Lower leg skin (tissue), 4 donors: ENCODE measurements around the gene MVK. TPM values are rescaled to one million over a fixed set of nuclear protein-coding genes. Genes with fewer than 3 reads are reported as not detected.
"Not testable (repeated sequence)": the region's sequence is repeated elsewhere in the genome, so short reads cannot be mapped to it uniquely, and the experiment has no call there.

Source experiments
- DNase-seq, 2 donors: peaks; one replicate each; pipeline ENCODE4 v3.0.0-alpha.2; 2019; ENCODE audit warnings: low spot score in 2 of 2
- H3K4me3 ChIP-seq: fragments of 200-600 bp; sonication (generic); 2 replicates; pipeline ENCODE4 v1.5.1; 2017; ENCODE audit warnings: mild to moderate bottlenecking, low read depth; ENCODE audit not compliant: poor library complexity, severe bottlenecking
- CTCF ChIP-seq, 3 donors: fragments of 450-650 bp; IDR thresholded peaks; one replicate each; pipeline ENCODE4 v1.5.1; 2016; ENCODE audit warnings: antibody characterized with exemption in 3 of 3, mild to moderate bottlenecking in 3 of 3, moderate library complexity in 2 of 3
- POLR2A ChIP-seq, 2 donors: fragments of 450-650 bp; IDR thresholded peaks; one replicate each; pipeline ENCODE4 v1.6.1; 2016 to 2017; ENCODE audit warnings: antibody characterized with exemption in 2 of 2, mild to moderate bottlenecking in 1 of 2, moderate library complexity in 1 of 2
- WGBS, 2 donors: methylation state at CpG; one replicate each; pipeline ENCODE4 v1.1.5; 2018; 5-methylcytosine and 5-hydroxymethylcytosine counted together
- intact Hi-C: fragments of 100-400 bp; cut with DNase I; formaldehyde crosslinking; loops from one replicate; pipeline ENCODE4 v1.15.0; 2023; ENCODE audit warnings: low total_unique reads
- total RNA-seq, 4 donors: library from RNA; depleted of rRNA; stranded (reverse); fragments of >200 nt; gene quantifications; one replicate each; pipeline ENCODE4 v1.1.0, GENCODE V29; 2016

MVK gene
- total RNA-seq, 4 donors from 2014 or later = 50.1 to 71.9 (median 61.9) TPM

DNA sequence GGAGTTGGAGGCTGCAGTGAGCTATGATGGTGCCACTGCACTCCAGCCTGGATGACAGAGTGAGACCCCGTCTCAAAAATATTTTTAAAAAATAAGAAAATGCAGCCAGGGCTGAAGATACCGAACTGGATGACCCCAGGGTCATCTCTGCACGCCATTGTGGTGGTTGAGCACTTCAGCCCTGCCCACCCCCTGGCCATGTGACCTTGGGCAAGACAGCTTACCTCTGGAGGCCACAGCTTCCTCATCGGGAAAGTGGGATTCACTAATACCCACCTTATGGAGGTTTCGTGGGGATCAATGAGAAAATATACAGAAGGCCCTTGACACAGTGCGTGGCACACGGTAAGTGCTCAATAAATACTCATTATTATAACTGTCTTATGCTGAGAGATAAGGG, 25.5 kb downstream of the MVK start:
- TF ChIP-seq CTCF (IDR thresholded peaks at IDR 0.05) = no peak
- no peak for TF ChIP-seq POLR2A (IDR thresholded peaks at IDR 0.05)
- WGBS, 2 donors = 82 to 87% methylated on average over 7 of the region's 7 CpGs
- DNase-seq = no peak
- no peak overlapping the region for H3K4me3 ChIP-seq
- intact Hi-C loops = loop anchor here (2.0 kb wide), 1 partner anchor 176 kb away; no protein-coding TSS in a partner anchor

DNA sequence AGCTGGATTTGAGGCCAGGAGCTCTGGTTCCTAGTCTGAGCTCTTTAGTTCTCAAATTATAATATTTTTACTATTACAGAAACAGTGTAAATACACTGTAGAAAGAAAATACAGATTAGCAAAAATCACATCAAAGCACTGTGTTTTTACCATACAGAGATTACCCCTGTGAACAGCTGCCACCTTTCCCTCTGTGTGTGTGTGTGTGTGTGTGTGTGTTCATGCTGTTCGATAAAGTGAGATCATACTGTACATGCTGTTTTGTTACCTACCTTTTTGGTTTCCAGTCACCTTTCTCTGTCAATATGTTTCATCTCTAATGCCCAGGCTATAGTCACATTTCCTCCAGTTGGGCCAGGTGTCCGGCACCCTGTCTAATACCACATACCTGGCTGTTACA, 26.9 kb downstream of the MVK start:
- H3K4me3 ChIP-seq = no peak overlapping the region
- DNase-seq = no peak
- intact Hi-C loops = no loop called here
- WGBS, 2 donors = 87 to 88% methylated on average over 2 of the region's 2 CpGs
- no peak for TF ChIP-seq POLR2A (IDR thresholded peaks at IDR 0.05)
- no peak for TF ChIP-seq CTCF (IDR thresholded peaks at IDR 0.05)

DNA sequence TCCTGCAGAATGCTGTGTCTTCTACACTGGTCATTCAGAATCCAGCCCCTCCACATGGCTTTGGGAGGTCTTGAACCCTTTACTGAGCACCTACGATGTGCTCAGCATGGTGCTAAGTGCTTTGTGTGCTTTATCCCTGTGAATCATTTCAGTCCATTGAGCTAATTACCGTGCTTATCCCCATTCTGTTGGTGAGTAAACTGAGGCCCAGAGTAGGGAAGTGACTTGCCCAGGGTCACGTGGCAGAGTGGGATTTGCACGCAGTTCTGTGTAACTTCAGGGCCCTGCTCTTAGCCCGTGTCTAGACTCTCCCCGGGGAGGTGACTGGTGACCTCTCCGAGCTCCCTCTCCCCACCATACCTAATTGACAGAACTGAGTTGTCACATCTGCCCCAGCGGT, 27.4 kb downstream of the MVK start:
- H3K4me3 ChIP-seq = no peak overlapping the region
- whole genome bisulfite sequencing, 2 donors = 95 to 96% methylated on average over 8 of the region's 8 CpGs
- TF ChIP-seq POLR2A (IDR thresholded peaks at IDR 0.05) (no peak), CTCF (IDR thresholded peaks at IDR 0.05) (no peak)
- no peak for DNase-seq
- intact Hi-C loops = no loop called here

DNA sequence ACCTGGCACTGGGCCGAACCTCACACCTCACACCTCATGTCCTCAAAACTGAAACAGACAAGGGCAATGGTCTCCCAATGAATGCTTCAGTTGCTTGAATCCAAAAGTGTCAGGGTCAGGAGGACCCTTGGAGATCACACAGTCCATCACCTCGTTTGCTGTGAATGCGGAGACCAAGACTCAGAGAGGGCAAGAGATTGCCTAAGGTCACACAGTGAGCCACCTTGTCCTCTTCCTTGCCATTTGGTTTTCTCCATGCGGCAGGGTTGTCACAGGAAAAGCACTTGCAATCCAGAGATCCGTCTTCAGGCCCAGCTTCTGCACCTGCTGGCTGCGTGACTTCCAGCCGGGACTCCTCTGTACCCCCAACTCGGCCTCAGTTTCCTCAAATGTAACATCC, 28.0 kb downstream of the MVK start:
- TF ChIP-seq CTCF (IDR thresholded peaks at IDR 0.05) = no peak
- no peak for TF ChIP-seq POLR2A (IDR thresholded peaks at IDR 0.05)
- intact Hi-C loops = no loop called here
- no peak for DNase-seq
- WGBS, 2 donors = 89 to 94% methylated on average over 8 of the region's 8 CpGs
- no peak overlapping the region for H3K4me3 ChIP-seq

DNA sequence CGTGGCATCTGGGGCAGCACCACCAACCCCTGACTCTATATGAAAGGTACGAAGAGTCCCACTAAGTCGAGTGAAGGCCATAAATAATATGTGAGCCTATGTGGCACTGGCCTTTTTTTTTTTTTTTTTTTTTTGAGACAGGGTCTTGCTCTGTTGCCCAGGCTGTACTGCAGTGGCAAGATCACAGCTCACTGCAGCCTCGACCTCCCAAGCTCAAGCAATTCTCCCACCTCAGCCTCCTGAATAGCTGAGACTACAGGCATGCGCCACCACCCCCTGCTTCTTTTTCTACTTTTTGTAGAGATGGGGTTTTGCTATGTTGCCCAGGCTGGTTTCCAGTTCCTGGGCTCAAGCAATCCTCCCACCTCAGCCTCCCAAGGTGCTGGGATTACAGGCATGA, 28.5 kb downstream of the MVK start:
- H3K4me3 ChIP-seq, DNase-seq, intact Hi-C loops: not testable (repeated sequence)
- 86% methylated on average over 5 of the region's 5 CpGs for WGBS, 2 donors

DNA sequence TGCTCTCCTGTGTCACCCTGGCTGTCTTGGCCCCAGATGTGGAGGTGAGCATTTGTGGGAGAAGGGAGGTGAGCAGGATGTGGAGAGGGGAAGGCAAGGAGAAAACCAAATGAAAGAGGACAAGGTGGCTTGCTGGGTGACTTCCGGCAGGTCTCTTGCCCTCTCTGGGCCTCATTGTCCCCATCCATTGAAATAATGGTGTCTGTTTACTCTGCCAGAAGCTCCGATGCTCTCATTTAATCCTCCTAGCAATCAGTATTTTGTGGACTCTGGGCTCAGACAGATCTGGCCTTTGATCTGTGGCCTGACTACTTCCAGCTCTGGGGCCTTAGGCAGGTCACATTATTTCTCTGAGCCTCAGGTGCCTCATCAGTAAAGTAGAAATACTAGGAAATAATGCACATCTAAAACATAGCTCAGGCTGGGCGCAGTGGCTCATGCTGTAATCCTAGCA, 30.6 kb downstream of the MVK start:
- 84 to 88% methylated on average over 3 of the region's 3 CpGs for WGBS, 2 donors
- TF ChIP-seq CTCF (IDR thresholded peaks at IDR 0.05) (no peak), POLR2A (IDR thresholded peaks at IDR 0.05) (no peak)
- intact Hi-C loops = no loop called here
- DNase-seq = no peak
- no peak overlapping the region for H3K4me3 ChIP-seq
